Keratinocyte (primary cell): ENCODE data around the gene HK1.

Experiments
- CTCF ChIP-seq, 3 experiments: IDR thresholded peaks in 1 of 3; conservative IDR thresholded peaks in 1 of 3; optimal IDR thresholded peaks in 1 of 3; 2 replicates in 2 of 3; 3 replicates in 1 of 3; pipeline versions ENCODE3 to v1.5.1; 2011; ENCODE audit warnings: low read length in 3 of 3, mild to moderate bottlenecking in 3 of 3, moderate library complexity in 2 of 3, control low read depth in 1 of 3, inconsistent platforms in 1 of 3; ENCODE audit not compliant: insufficient read depth in 2 of 3; ENCODE audit errors: extremely low read depth in 1 of 3
- EZH2 ChIP-seq: IDR thresholded peaks from one replicate; pipeline ENCODE4 v1.6.1; 2012; ENCODE audit warnings: inconsistent platforms, mild to moderate bottlenecking, low read length, moderate library complexity

GRCh38 chr10:69404786-69405185, 126.5 kb downstream of the HK1 start:
- TF ChIP-seq CTCF (optimal IDR thresholded peaks at IDR 0.05 in 1 of 3, IDR thresholded peaks at IDR 0.05 in 1 of 3, conservative IDR thresholded peaks at IDR 0.05 in 1 of 3; ENCODE audit: extremely low read depth in 1 of 3, insufficient read depth in 2 of 3, low read length in 3 of 3) (no peak), EZH2 (no peak)
